Stimulated activated effector memory CD8-positive, alpha-beta T cell treated with anti-CD3 and anti-CD28 coated beads, Interleukin-12 subunit alpha, Interleukin-12 subunit beta, amount 100 ng/mL, for 72 hours (primary cell): ENCODE data around the gene NT5M.

Experiments used
- ATAC-seq: fragments of 150-1000 bp; cut with Tn5 transposase; 2 replicates; pipeline ENCODE4 v1.10.0; 2021
- DNase-seq, 2 donors: peaks; one replicate each; pipeline ENCODE4 v3.0.0; 2021 to 2022; ENCODE audit warnings: low spot score in 2 of 2
- H3K27ac Mint-ChIP-seq: one replicate; pipeline ENCODE4 v1.8.0; 2022; ENCODE audit warnings: mild to moderate bottlenecking, mixed read lengths
- H3K36me3 Mint-ChIP-seq: one replicate; pipeline ENCODE4 v1.8.0; 2022; ENCODE audit warnings: mild to moderate bottlenecking, mixed read lengths
- H3K4me1 Mint-ChIP-seq: one replicate; pipeline ENCODE4 v1.8.0; 2022; ENCODE audit warnings: mixed read lengths
- H3K4me3 Mint-ChIP-seq: one replicate; pipeline ENCODE4 v1.8.0; 2022; ENCODE audit warnings: mild to moderate bottlenecking, mixed read lengths
- H3K9me3 Mint-ChIP-seq: one replicate; pipeline ENCODE4 v1.8.0; 2022; ENCODE audit warnings: mixed read lengths

The NT5M gene

GRCh38 chr17:17354560-17355349, 51.6 kb downstream of the NT5M start:
- DNase-seq: peak; percentile 69 to 84
- H3K4me1 Mint-ChIP-seq: no peaks in the 10 kb centered on the region
- no peak overlapping the region for H3K27ac Mint-ChIP-seq
- no peak overlapping the region for H3K4me3 Mint-ChIP-seq
- ATAC-seq: peak; percentile 61
- peaks cover 4% of the 10 kb centered on the region for H3K9me3 Mint-ChIP-seq
- H3K36me3 Mint-ChIP-seq: no peaks in the 10 kb centered on the region

GRCh38 chr17:17355426-17355825, 52.3 kb downstream of the NT5M start:
- Mint-ChIP-seq H3K4me3 (no peak overlapping the region), H3K4me1 (no peaks in the 10 kb centered on the region), H3K9me3 (peaks cover 5% of the 10 kb centered on the region), H3K36me3 (no peaks in the 10 kb centered on the region), H3K27ac (no peak overlapping the region)
- DNase-seq: no peak
- ATAC-seq: no peak

GRCh38 chr17:17356149-17356930, 53.2 kb downstream of the NT5M start:
- Mint-ChIP-seq H3K27ac (peak overlapping the region; percentile 40), H3K4me1 (no peaks in the 10 kb centered on the region), H3K36me3 (no peaks in the 10 kb centered on the region), H3K4me3 (no peak overlapping the region), H3K9me3 (peaks cover 5% of the 10 kb centered on the region)
- ATAC-seq (peak; percentile 86), DNase-seq (peak; percentile 61 to 83)

- no peak for ATAC-seq
- Mint-ChIP-seq H3K9me3 (peaks cover 5% of the 10 kb centered on the region), H3K4me3 (no peak overlapping the region), H3K36me3 (no peaks in the 10 kb centered on the region), H3K4me1 (no peaks in the 10 kb centered on the region), H3K27ac (peak overlapping the region; percentile 40)
- no peak for DNase-seq
Measured at GRCh38 chr17:17356931-17357270, 53.7 kb downstream of the NT5M start.

GRCh38 chr17:17358060-17358751, 55.0 kb downstream of the NT5M start:
- Mint-ChIP-seq H3K4me3 (no peak overlapping the region), H3K9me3 (peaks cover 5% of the 10 kb centered on the region), H3K36me3 (no peaks in the 10 kb centered on the region), H3K27ac (no peak overlapping the region), H3K4me1 (peaks cover 3% of the 10 kb centered on the region)
- no peak for ATAC-seq
- DNase-seq: no peak

- Mint-ChIP-seq H3K4me3 (no peak overlapping the region), H3K4me1 (peaks cover 10% of the 10 kb centered on the region), H3K9me3 (peaks cover 5% of the 10 kb centered on the region), H3K27ac (no peak overlapping the region), H3K36me3 (no peaks in the 10 kb centered on the region)
- ATAC-seq (no peak), DNase-seq (no peak)
Measured at GRCh38 chr17:17358866-17359265, 55.7 kb downstream of the NT5M start.

GRCh38 chr17:17359271-17359670, 56.1 kb downstream of the NT5M start:
- no peak for DNase-seq
- Mint-ChIP-seq H3K4me3 (no peak overlapping the region), H3K27ac (no peak overlapping the region), H3K9me3 (peaks cover 5% of the 10 kb centered on the region), H3K36me3 (no peaks in the 10 kb centered on the region), H3K4me1 (peaks cover 12% of the 10 kb centered on the region)
- ATAC-seq: no peak

GRCh38 chr17:17360087-17360730, 57.0 kb downstream of the NT5M start:
- Mint-ChIP-seq H3K4me3 (no peak overlapping the region), H3K9me3 (peaks cover 5% of the 10 kb centered on the region), H3K4me1 (peaks cover 12% of the 10 kb centered on the region), H3K36me3 (no peaks in the 10 kb centered on the region), H3K27ac (no peak overlapping the region)
- ATAC-seq (no peak), DNase-seq (no peak)

GRCh38 chr17:17361543-17361866, 58.3 kb downstream of the NT5M start:
- no peaks in the 10 kb centered on the region for H3K36me3 Mint-ChIP-seq
- H3K9me3 Mint-ChIP-seq: peaks cover 5% of the 10 kb centered on the region
- DNase-seq (no peak), ATAC-seq (no peak)
- no peak overlapping the region for H3K27ac Mint-ChIP-seq
- peaks cover 12% of the 10 kb centered on the region for H3K4me1 Mint-ChIP-seq
- no peak overlapping the region for H3K4me3 Mint-ChIP-seq

GRCh38 chr17:17361867-17362539, 58.8 kb downstream of the NT5M start:
- Mint-ChIP-seq H3K4me1 (peaks cover 12% of the 10 kb centered on the region), H3K27ac (peak overlapping the region; percentile 40), H3K9me3 (peaks cover 5% of the 10 kb centered on the region), H3K4me3 (no peak overlapping the region), H3K36me3 (no peaks in the 10 kb centered on the region)
- no peak for ATAC-seq
- no peak for DNase-seq

GRCh38 chr17:17362540-17362930, 59.4 kb downstream of the NT5M start:
- DNase-seq (no peak), ATAC-seq (no peak)
- Mint-ChIP-seq H3K4me3 (no peak overlapping the region), H3K9me3 (peaks cover 5% of the 10 kb centered on the region), H3K27ac (peak overlapping the region; percentile 40), H3K36me3 (no peaks in the 10 kb centered on the region), H3K4me1 (peaks cover 12% of the 10 kb centered on the region)

- H3K27ac Mint-ChIP-seq: peak overlapping the region; percentile 87
- ATAC-seq (peak; percentile 50), DNase-seq (no peak)
- peaks cover 5% of the 10 kb centered on the region for H3K9me3 Mint-ChIP-seq
- peaks cover 12% of the 10 kb centered on the region for H3K4me1 Mint-ChIP-seq
- H3K36me3 Mint-ChIP-seq: no peaks in the 10 kb centered on the region
- peak overlapping the region; percentile 14 for H3K4me3 Mint-ChIP-seq
Measured at GRCh38 chr17:17363638-17364337, 60.6 kb downstream of the NT5M start.

GRCh38 chr17:17364338-17364667, 61.1 kb downstream of the NT5M start:
- no peak overlapping the region for H3K4me3 Mint-ChIP-seq
- DNase-seq (no peak), ATAC-seq (no peak)
- H3K27ac Mint-ChIP-seq: no peak overlapping the region
- H3K4me1 Mint-ChIP-seq: peaks cover 12% of the 10 kb centered on the region
- no peaks in the 10 kb centered on the region for H3K36me3 Mint-ChIP-seq
- peaks cover 5% of the 10 kb centered on the region for H3K9me3 Mint-ChIP-seq

- Mint-ChIP-seq H3K27ac (no peak overlapping the region), H3K4me1 (peaks cover 12% of the 10 kb centered on the region), H3K9me3 (no peaks in the 10 kb centered on the region), H3K4me3 (no peak overlapping the region), H3K36me3 (no peaks in the 10 kb centered on the region)
- ATAC-seq (no peak), DNase-seq (no peak)
Measured at GRCh38 chr17:17365476-17366110, 62.4 kb downstream of the NT5M start.
